Measurements from ENCODE around the gene CPNE8. TPM values are rescaled to one million over a fixed set of nuclear protein-coding genes. Genes with fewer than 3 reads are reported as not detected.

The CPNE8 gene
- total and polyA plus RNA-seq, 2 experiments from 2014 or later: 5.9 to 14.5 TPM

GRCh38 chr12:38813923-38814322 is 91.5 kb downstream of the CPNE8 start:
- Histone ChIP-seq H3K27ac (no peak overlapping the region), H3K27me3 (no peaks in the 10 kb centered on the region), H3K4me2 (no peak overlapping the region), H3K36me3 (replicated peaks; ENCODE audit: insufficient read depth, low read depth) (no peaks in the 10 kb centered on the region), H3K4me3 (no peak overlapping the region), H2AFZ (no peak overlapping the region), H3K9me3 (ENCODE audit: low read depth) (no peaks in the 10 kb centered on the region), H3K4me1 (ENCODE audit: insufficient read depth) (no peaks in the 10 kb centered on the region), H3K9me2 (replicated peaks; ENCODE audit: insufficient read depth) (no peaks in the 10 kb centered on the region), H4K20me1 (ENCODE audit: insufficient read depth, poor library complexity, severe bottlenecking) (no peaks in the 10 kb centered on the region), H3K79me2 (no peaks in the 10 kb centered on the region)
- DNase-seq (ENCODE audit: low spot score): no peak
- WGBS (ENCODE audit: low lambda C conversion rate, missing lambda C conversion rate): 88% methylated on average over 3 of the region's 3 CpGs
- TF ChIP-seq EZH2 (IDR thresholded peaks at IDR 0.05; ENCODE audit: borderline replicate concordance) (no peak), EZH2phosphoT487 (IDR thresholded peaks at IDR 0.05; ENCODE audit: low read depth, severe bottlenecking, unreplicated experiment) (no peak), CTCF (IDR thresholded peaks at IDR 0.05; ENCODE audit: poor library complexity) (no peak)

- TF ChIP-seq EZH2phosphoT487 (IDR thresholded peaks at IDR 0.05; ENCODE audit: low read depth, severe bottlenecking, unreplicated experiment) (no peak), CTCF (IDR thresholded peaks at IDR 0.05; ENCODE audit: poor library complexity) (no peak), EZH2 (IDR thresholded peaks at IDR 0.05; ENCODE audit: borderline replicate concordance) (no peak)
- no peaks in the 10 kb centered on the region for H3K4me1 ChIP-seq (ENCODE audit: insufficient read depth)
- no peak overlapping the region for H3K4me3 ChIP-seq
- no peaks in the 10 kb centered on the region for H3K9me3 ChIP-seq (ENCODE audit: low read depth)
- no peak for DNase-seq (ENCODE audit: low spot score)
- H3K79me2 ChIP-seq: no peaks in the 10 kb centered on the region
- no peak overlapping the region for H2AFZ ChIP-seq
- H3K27me3 ChIP-seq: no peaks in the 10 kb centered on the region
- H3K27ac ChIP-seq: no peak overlapping the region
- no peak overlapping the region for H3K4me2 ChIP-seq
- H3K36me3 ChIP-seq (replicated peaks; ENCODE audit: insufficient read depth, low read depth): no peaks in the 10 kb centered on the region
- H3K9me2 ChIP-seq (replicated peaks; ENCODE audit: insufficient read depth): no peaks in the 10 kb centered on the region
- H4K20me1 ChIP-seq (ENCODE audit: insufficient read depth, poor library complexity, severe bottlenecking): no peaks in the 10 kb centered on the region
- WGBS (ENCODE audit: low lambda C conversion rate, missing lambda C conversion rate): 96% methylated on average over 2 of the region's 2 CpGs
These were observed 93.5 kb downstream of the CPNE8 start for GRCh38 chr12:38811814-38812356.

GRCh38 chr12:38809832-38810231 is 95.6 kb downstream of the CPNE8 start:
- Histone ChIP-seq H3K9me3 (ENCODE audit: low read depth) (no peaks in the 10 kb centered on the region), H3K27ac (no peak overlapping the region), H3K27me3 (no peaks in the 10 kb centered on the region), H2AFZ (no peak overlapping the region), H3K4me3 (no peak overlapping the region), H3K4me2 (no peak overlapping the region), H3K36me3 (replicated peaks; ENCODE audit: insufficient read depth, low read depth) (no peaks in the 10 kb centered on the region), H3K9me2 (replicated peaks; ENCODE audit: insufficient read depth) (no peaks in the 10 kb centered on the region), H3K4me1 (ENCODE audit: insufficient read depth) (no peaks in the 10 kb centered on the region), H4K20me1 (ENCODE audit: insufficient read depth, poor library complexity, severe bottlenecking) (no peaks in the 10 kb centered on the region), H3K79me2 (no peaks in the 10 kb centered on the region)
- DNase-seq (ENCODE audit: low spot score): no peak
- TF ChIP-seq EZH2 (IDR thresholded peaks at IDR 0.05; ENCODE audit: borderline replicate concordance) (no peak), EZH2phosphoT487 (IDR thresholded peaks at IDR 0.05; ENCODE audit: low read depth, severe bottlenecking, unreplicated experiment) (no peak), CTCF (IDR thresholded peaks at IDR 0.05; ENCODE audit: poor library complexity) (no peak)

GRCh38 chr12:38788106-38788505 is 117.3 kb downstream of the CPNE8 start:
- Histone ChIP-seq H3K79me2 (no peaks in the 10 kb centered on the region), H3K27me3 (no peaks in the 10 kb centered on the region), H3K36me3 (replicated peaks; ENCODE audit: insufficient read depth, low read depth) (no peaks in the 10 kb centered on the region), H3K9me3 (ENCODE audit: low read depth) (peaks cover 11% of the 10 kb centered on the region), H3K4me1 (ENCODE audit: insufficient read depth) (no peaks in the 10 kb centered on the region), H4K20me1 (ENCODE audit: insufficient read depth, poor library complexity, severe bottlenecking) (no peaks in the 10 kb centered on the region), H3K27ac (no peak overlapping the region), H3K4me2 (no peak overlapping the region), H3K4me3 (no peak overlapping the region), H3K9me2 (replicated peaks; ENCODE audit: insufficient read depth) (no peaks in the 10 kb centered on the region), H2AFZ (no peak overlapping the region)
- 90% methylated on average over 1 of the region's 1 CpG for WGBS (ENCODE audit: low lambda C conversion rate, missing lambda C conversion rate)
- no peak for TF ChIP-seq EZH2phosphoT487 (IDR thresholded peaks at IDR 0.05; ENCODE audit: low read depth, severe bottlenecking, unreplicated experiment)
- TF ChIP-seq CTCF (IDR thresholded peaks at IDR 0.05; ENCODE audit: poor library complexity): no peak
- no peak for TF ChIP-seq EZH2 (IDR thresholded peaks at IDR 0.05; ENCODE audit: borderline replicate concordance)
- no peak for DNase-seq (ENCODE audit: low spot score)

Measured in hepatocyte (in vitro differentiated cells).